ENCODE results near the gene SEPSECS. TPM values are rescaled to one million over a fixed set of nuclear protein-coding genes. Genes with fewer than 3 reads are reported as not detected.

The SEPSECS gene
- total and polyA plus RNA-seq, 5 donors from 2014 or later: 1.8 to 16.7 (median 3.6) TPM

GRCh38 chr4:25117274-25117673, 43.0 kb downstream of the SEPSECS start:
- no peaks in the 10 kb centered on the region for H3K4me1 ChIP-seq (ENCODE audit: control insufficient read depth, insufficient read depth, low read length, poor library complexity, severe bottlenecking)
- H3K36me3 ChIP-seq (ENCODE audit: control insufficient read depth, insufficient read depth, low read length): no peaks in the 10 kb centered on the region
- no peak for DNase-seq
- Mint-ChIP-seq H3K27ac (no peak overlapping the region), H3K27me3 (no peaks in the 10 kb centered on the region), H3K4me1 (no peaks in the 10 kb centered on the region), H3K9me3 (no peaks in the 10 kb centered on the region), H3K4me3 (no peak overlapping the region), H3K36me3 (peaks cover 7% of the 10 kb centered on the region)
- no peaks in the 10 kb centered on the region for H3K27me3 ChIP-seq (ENCODE audit: control insufficient read depth, insufficient read depth, low read length)
- H3K4me3 ChIP-seq (ENCODE audit: low read depth, low read length): no peak overlapping the region
- ATAC-seq (ENCODE audit: low read depth in 2 of 2): no peak
- H3K27ac ChIP-seq (ENCODE audit: insufficient read depth, low read length, poor library complexity, severe bottlenecking): no peak overlapping the region
- H3K9me3 ChIP-seq (ENCODE audit: control insufficient read depth in 2 of 2, low read length in 2 of 2): no peaks in the 10 kb centered on the region

- H3K4me1 ChIP-seq (ENCODE audit: control insufficient read depth, insufficient read depth, low read length, poor library complexity, severe bottlenecking): no peaks in the 10 kb centered on the region
- peaks cover 0 to 1% (median 0%) of the 10 kb centered on the region in 4 donors for H3K4me1 Mint-ChIP-seq
Observed at GRCh38 chr4:25113915-25114904, 46.0 kb downstream of the SEPSECS start.

GRCh38 chr4:25112995-25113380, 47.3 kb downstream of the SEPSECS start:
- H3K36me3 Mint-ChIP-seq: peaks cover 1% of the 10 kb centered on the region
- Histone ChIP-seq H3K4me1 (ENCODE audit: control insufficient read depth, insufficient read depth, low read length, poor library complexity, severe bottlenecking) (no peaks in the 10 kb centered on the region), H3K4me3 (ENCODE audit: low read depth, low read length) (no peak overlapping the region), H3K27ac (ENCODE audit: insufficient read depth, low read length, poor library complexity, severe bottlenecking) (no peak overlapping the region), H3K27me3 (ENCODE audit: control insufficient read depth, insufficient read depth, low read length) (no peaks in the 10 kb centered on the region), H3K9me3 (ENCODE audit: control insufficient read depth in 2 of 2, low read length in 2 of 2) (no peaks in the 10 kb centered on the region), H3K36me3 (ENCODE audit: control insufficient read depth, insufficient read depth, low read length) (no peaks in the 10 kb centered on the region)
- DNase-seq (no peak), ATAC-seq (ENCODE audit: low read depth in 2 of 2) (no peak)
- H3K27me3 Mint-ChIP-seq: no peaks in the 10 kb centered on the region
- peaks cover 0 to 1% (median 0%) of the 10 kb centered on the region in 4 donors for H3K4me1 Mint-ChIP-seq
- H3K27ac Mint-ChIP-seq: no peak overlapping the region
- H3K9me3 Mint-ChIP-seq: peaks cover 0 to 1% (median 0%) of the 10 kb centered on the region in 7 donors
- no peak overlapping the region for H3K4me3 Mint-ChIP-seq

More at GRCh38 chr4:25113915-25114904, 46.0 kb downstream of the SEPSECS start:
- Histone ChIP-seq H3K4me3 (ENCODE audit: low read depth, low read length) (no peak overlapping the region), H3K27me3 (ENCODE audit: control insufficient read depth, insufficient read depth, low read length) (no peaks in the 10 kb centered on the region), H3K27ac (ENCODE audit: insufficient read depth, low read length, poor library complexity, severe bottlenecking) (no peak overlapping the region), H3K36me3 (ENCODE audit: control insufficient read depth, insufficient read depth, low read length) (no peaks in the 10 kb centered on the region), H3K9me3 (ENCODE audit: control insufficient read depth in 2 of 2, low read length in 2 of 2) (no peaks in the 10 kb centered on the region)
- DNase-seq (no peak), ATAC-seq (ENCODE audit: low read depth in 2 of 2) (no peak)
- Mint-ChIP-seq H3K27me3 (no peaks in the 10 kb centered on the region), H3K27ac (peak overlapping the region in 1 of 3 donors; percentile 12), H3K36me3 (peaks cover 4% of the 10 kb centered on the region), H3K9me3 (no peaks in the 10 kb centered on the region), H3K4me3 (no peak overlapping the region)

- Histone ChIP-seq H3K4me1 (ENCODE audit: control insufficient read depth, insufficient read depth, low read length, poor library complexity, severe bottlenecking) (no peaks in the 10 kb centered on the region), H3K27ac (ENCODE audit: insufficient read depth, low read length, poor library complexity, severe bottlenecking) (no peak overlapping the region), H3K4me3 (ENCODE audit: low read depth, low read length) (no peak overlapping the region), H3K36me3 (ENCODE audit: control insufficient read depth, insufficient read depth, low read length) (no peaks in the 10 kb centered on the region), H3K27me3 (ENCODE audit: control insufficient read depth, insufficient read depth, low read length) (no peaks in the 10 kb centered on the region), H3K9me3 (ENCODE audit: control insufficient read depth in 2 of 2, low read length in 2 of 2) (no peaks in the 10 kb centered on the region)
- no peak overlapping the region for H3K4me3 Mint-ChIP-seq
- peaks cover 0 to 1% (median 0%) of the 10 kb centered on the region in 7 donors for H3K9me3 Mint-ChIP-seq
- H3K27ac Mint-ChIP-seq: no peak overlapping the region
- H3K27me3 Mint-ChIP-seq: no peaks in the 10 kb centered on the region
- H3K4me1 Mint-ChIP-seq: peaks cover 0 to 1% (median 0%) of the 10 kb centered on the region in 4 donors
- no peaks in the 10 kb centered on the region for H3K36me3 Mint-ChIP-seq
- DNase-seq: no peak
- ATAC-seq (ENCODE audit: low read depth in 2 of 2): no peak
Observed at GRCh38 chr4:25112366-25112994, 47.8 kb downstream of the SEPSECS start.

GRCh38 chr4:25111648-25112196, 48.5 kb downstream of the SEPSECS start:
- no peak for DNase-seq
- no peaks in the 10 kb centered on the region for H3K36me3 ChIP-seq (ENCODE audit: control insufficient read depth, insufficient read depth, low read length)
- Mint-ChIP-seq H3K4me1 (peaks cover 0 to 1% (median 0%) of the 10 kb centered on the region in 4 donors), H3K36me3 (no peaks in the 10 kb centered on the region), H3K4me3 (no peak overlapping the region), H3K9me3 (peaks cover 0 to 2% (median 0%) of the 10 kb centered on the region in 7 donors), H3K27me3 (no peaks in the 10 kb centered on the region), H3K27ac (no peak overlapping the region)
- ATAC-seq (ENCODE audit: low read depth in 2 of 2): no peak
- H3K27me3 ChIP-seq (ENCODE audit: control insufficient read depth, insufficient read depth, low read length): no peaks in the 10 kb centered on the region
- H3K9me3 ChIP-seq (ENCODE audit: control insufficient read depth in 2 of 2, low read length in 2 of 2): no peaks in the 10 kb centered on the region
- no peak overlapping the region for H3K4me3 ChIP-seq (ENCODE audit: low read depth, low read length)
- no peaks in the 10 kb centered on the region for H3K4me1 ChIP-seq (ENCODE audit: control insufficient read depth, insufficient read depth, low read length, poor library complexity, severe bottlenecking)
- H3K27ac ChIP-seq (ENCODE audit: insufficient read depth, low read length, poor library complexity, severe bottlenecking): no peak overlapping the region

GRCh38 chr4:25110527-25111329, 49.5 kb downstream of the SEPSECS start:
- Histone ChIP-seq H3K4me1 (ENCODE audit: control insufficient read depth, insufficient read depth, low read length, poor library complexity, severe bottlenecking) (no peaks in the 10 kb centered on the region), H3K27ac (ENCODE audit: insufficient read depth, low read length, poor library complexity, severe bottlenecking) (no peak overlapping the region), H3K9me3 (ENCODE audit: control insufficient read depth in 2 of 2, low read length in 2 of 2) (no peaks in the 10 kb centered on the region), H3K36me3 (ENCODE audit: control insufficient read depth, insufficient read depth, low read length) (no peaks in the 10 kb centered on the region), H3K4me3 (ENCODE audit: low read depth, low read length) (no peak overlapping the region), H3K27me3 (ENCODE audit: control insufficient read depth, insufficient read depth, low read length) (no peaks in the 10 kb centered on the region)
- ATAC-seq (ENCODE audit: low read depth in 2 of 2): no peak
- Mint-ChIP-seq H3K27ac (no peak overlapping the region), H3K27me3 (peaks cover 1% of the 10 kb centered on the region), H3K4me3 (no peak overlapping the region), H3K9me3 (peaks cover 0 to 2% (median 0%) of the 10 kb centered on the region in 7 donors), H3K36me3 (no peaks in the 10 kb centered on the region), H3K4me1 (peaks cover 0 to 1% (median 0%) of the 10 kb centered on the region in 4 donors)
- no peak for DNase-seq

GRCh38 chr4:25109511-25109910, 50.7 kb downstream of the SEPSECS start:
- Histone ChIP-seq H3K4me3 (ENCODE audit: low read depth, low read length) (no peak overlapping the region), H3K27ac (ENCODE audit: insufficient read depth, low read length, poor library complexity, severe bottlenecking) (no peak overlapping the region), H3K36me3 (ENCODE audit: control insufficient read depth, insufficient read depth, low read length) (no peaks in the 10 kb centered on the region), H3K4me1 (ENCODE audit: control insufficient read depth, insufficient read depth, low read length, poor library complexity, severe bottlenecking) (no peaks in the 10 kb centered on the region), H3K27me3 (ENCODE audit: control insufficient read depth, insufficient read depth, low read length) (no peaks in the 10 kb centered on the region), H3K9me3 (ENCODE audit: control insufficient read depth in 2 of 2, low read length in 2 of 2) (no peaks in the 10 kb centered on the region)
- Mint-ChIP-seq H3K36me3 (no peaks in the 10 kb centered on the region), H3K27ac (no peak overlapping the region), H3K4me1 (peaks cover 0 to 1% (median 0%) of the 10 kb centered on the region in 4 donors), H3K4me3 (no peak overlapping the region), H3K27me3 (peaks cover 13% of the 10 kb centered on the region), H3K9me3 (peaks cover 0 to 2% (median 0%) of the 10 kb centered on the region in 7 donors)
- DNase-seq (no peak), ATAC-seq (ENCODE audit: low read depth in 2 of 2) (no peak)
